NB4 (cell line): ENCODE measurements around the gene STX1A.

Experiments used
- DNase-seq: peaks from one replicate; pipeline ENCODE4 v3.0.0; 2010; ENCODE audit warnings: low read depth
- H3K4me3 ChIP-seq: one replicate; pipeline ENCODE4 v1.5.1; 2011; ENCODE audit warnings: mild to moderate bottlenecking, low read depth, low read length, moderate library complexity
- MYC ChIP-seq: IDR thresholded peaks from 2 replicates; pipeline ENCODE4 v1.6.1; 2011; ENCODE audit warnings: low read depth, low read length
- POLR2A ChIP-seq: IDR thresholded peaks from 2 replicates; pipeline ENCODE4 v1.6.1; 2011; ENCODE audit warnings: mild to moderate bottlenecking; ENCODE audit not compliant: insufficient read length; ENCODE audit errors: extremely low read depth
- TF ChIP-seq, protein P1 (sequence below): IDR thresholded peaks from one replicate; pipeline ENCODE4 v1.5.1; 2012; ENCODE audit warnings: low read depth, low read length
- TF ChIP-seq, protein P2 (sequence below): IDR thresholded peaks from 2 replicates; pipeline ENCODE4 v1.6.1; 2011; ENCODE audit warnings: low read depth, low read length

Gene STX1A

DNA sequence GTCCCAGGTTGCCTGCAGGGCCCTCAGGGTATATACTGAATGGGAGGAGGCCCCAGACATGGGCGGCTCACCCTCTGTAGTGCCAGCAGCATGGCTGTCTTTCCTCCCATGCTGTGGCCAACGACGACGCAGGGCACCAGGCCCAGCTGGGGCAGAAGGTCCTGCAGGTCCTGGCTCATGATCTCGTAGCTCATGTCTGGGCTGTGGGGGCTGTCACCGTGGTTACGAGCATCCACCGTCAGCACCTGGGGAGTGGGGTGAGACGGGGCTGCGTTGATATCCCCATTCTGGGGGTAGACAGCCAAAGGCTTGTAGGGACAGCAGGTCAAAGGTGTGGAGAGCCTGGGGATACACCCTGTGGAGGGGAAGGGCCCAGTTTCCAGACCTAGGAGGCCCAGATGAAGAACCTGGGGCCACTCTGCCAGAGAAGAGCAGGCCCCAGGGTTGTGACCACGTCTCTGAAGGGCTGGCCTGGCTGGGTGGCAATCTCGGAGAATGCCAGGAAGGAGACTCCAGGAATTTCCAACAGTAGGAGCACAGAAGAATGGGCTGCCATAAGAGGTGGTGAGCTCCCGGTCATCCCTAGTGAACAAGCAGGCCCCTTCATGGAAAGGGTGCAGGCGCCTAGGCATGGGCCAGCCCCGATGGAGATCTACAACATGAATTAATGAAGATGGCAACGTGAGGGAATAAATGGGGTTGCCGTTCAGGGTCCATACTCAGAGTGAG lies 18.2 kb upstream of the STX1A start:
- DNase-seq, result no peak
- TF ChIP-seq, protein P1, sequence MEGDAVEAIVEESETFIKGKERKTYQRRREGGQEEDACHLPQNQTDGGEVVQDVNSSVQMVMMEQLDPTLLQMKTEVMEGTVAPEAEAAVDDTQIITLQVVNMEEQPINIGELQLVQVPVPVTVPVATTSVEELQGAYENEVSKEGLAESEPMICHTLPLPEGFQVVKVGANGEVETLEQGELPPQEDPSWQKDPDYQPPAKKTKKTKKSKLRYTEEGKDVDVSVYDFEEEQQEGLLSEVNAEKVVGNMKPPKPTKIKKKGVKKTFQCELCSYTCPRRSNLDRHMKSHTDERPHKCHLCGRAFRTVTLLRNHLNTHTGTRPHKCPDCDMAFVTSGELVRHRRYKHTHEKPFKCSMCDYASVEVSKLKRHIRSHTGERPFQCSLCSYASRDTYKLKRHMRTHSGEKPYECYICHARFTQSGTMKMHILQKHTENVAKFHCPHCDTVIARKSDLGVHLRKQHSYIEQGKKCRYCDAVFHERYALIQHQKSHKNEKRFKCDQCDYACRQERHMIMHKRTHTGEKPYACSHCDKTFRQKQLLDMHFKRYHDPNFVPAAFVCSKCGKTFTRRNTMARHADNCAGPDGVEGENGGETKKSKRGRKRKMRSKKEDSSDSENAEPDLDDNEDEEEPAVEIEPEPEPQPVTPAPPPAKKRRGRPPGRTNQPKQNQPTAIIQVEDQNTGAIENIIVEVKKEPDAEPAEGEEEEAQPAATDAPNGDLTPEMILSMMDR, result no peak
- TF ChIP-seq, protein P2, sequence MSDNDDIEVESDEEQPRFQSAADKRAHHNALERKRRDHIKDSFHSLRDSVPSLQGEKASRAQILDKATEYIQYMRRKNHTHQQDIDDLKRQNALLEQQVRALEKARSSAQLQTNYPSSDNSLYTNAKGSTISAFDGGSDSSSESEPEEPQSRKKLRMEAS, result no peak
- no peak for TF ChIP-seq POLR2A
- TF ChIP-seq MYC, result no peak

DNA sequence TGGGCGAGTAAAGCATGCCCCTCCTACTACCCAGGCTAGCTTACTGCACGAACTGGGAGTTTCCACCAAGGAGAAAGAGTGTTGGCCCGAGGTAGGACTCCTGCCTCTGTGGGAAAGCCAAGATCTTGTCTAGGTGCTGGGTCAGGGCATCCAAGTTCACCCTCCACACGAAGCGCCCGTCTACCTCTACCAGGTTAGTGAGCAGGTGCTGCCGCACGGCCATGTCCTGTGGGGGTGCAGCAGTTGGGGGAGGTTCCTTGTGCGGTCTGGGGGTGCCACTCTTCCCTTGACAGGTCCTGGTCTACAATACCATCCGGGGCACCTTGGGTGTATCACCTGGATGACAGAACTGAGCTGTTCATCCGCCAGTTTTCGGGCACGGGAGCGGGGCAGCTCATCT lies 17.4 kb upstream of the STX1A start:
- no peak for TF ChIP-seq MYC
- no peak for TF ChIP-seq POLR2A
- TF ChIP-seq, protein P1, result no peak
- TF ChIP-seq, protein P2, result no peak
- DNase-seq, result no peak

More for the DNA sequence above, 18.2 kb upstream of the STX1A start:
- peak overlapping the region; percentile 76 for H3K4me3 ChIP-seq

DNA sequence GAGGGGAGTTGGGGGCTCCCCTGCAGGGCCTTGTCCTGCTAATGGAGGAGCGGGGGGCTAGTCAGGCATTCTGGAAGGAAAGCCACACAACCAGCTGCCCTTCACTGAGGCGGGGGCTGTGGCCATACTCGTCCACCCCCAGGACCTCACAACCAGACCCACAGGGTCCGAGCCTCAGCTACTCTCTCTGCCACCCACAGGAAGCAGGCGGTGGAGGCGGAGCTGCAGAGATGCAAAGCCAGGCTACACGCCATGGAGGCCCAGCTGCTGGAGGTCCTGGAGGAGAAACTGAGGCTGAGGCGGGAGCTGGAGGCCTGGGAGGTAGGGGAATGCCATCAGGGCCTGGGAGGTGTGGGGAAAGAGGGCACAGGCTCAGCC lies 16.0 kb upstream of the STX1A start:
- TF ChIP-seq, protein P2, result no peak
- TF ChIP-seq, protein P1, result no peak
- no peak for TF ChIP-seq POLR2A
- DNase-seq, result no peak
- H3K4me3 ChIP-seq, result no peak overlapping the region

More for the DNA sequence above, 17.4 kb upstream of the STX1A start:
- no peak overlapping the region for H3K4me3 ChIP-seq

DNA sequence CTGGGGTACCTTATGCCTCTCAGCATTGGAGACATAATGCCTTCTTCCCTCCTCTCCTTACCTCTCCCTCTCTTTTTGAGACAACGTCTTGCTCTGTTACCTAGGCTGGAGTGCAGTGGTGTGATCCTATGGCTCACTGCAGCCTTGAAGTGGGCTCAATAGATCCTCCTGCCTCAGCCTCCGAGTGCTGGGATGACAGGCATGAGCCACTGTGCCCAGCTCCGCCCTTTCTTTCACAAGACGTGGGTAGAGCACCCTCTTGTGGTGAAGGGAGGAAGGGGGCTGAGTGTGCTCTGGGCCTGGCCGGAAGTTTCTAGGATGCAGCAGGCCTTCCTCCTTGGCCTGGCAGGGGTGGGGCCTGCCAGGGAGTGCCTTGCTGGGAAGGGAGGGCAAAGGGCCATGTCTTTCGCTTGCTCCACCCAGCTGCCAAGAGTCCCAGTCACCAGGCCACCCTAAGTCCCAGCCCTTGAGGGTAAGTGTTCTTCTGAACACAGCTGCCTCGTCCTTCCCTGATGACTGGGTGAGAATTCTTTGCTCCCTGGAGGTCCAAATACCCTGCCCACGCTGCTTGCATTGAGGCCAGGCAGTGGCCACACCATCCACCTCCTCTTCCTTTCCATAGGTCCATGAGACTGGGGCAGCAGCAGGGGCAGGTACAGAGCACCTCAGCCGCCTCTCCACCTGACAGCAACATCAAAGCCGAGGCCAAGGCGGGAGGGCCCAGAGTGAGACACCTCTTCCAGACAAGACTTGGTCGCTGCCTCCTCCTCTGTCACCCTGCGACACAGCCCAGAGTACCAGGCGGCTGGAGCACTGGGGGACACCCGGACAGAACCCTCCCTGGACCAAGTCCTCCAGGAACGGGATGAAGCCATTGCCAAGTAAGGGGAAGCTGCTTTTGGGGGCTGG lies 15.4 kb upstream of the STX1A start:
- DNase-seq, result peak; percentile 94
- TF ChIP-seq, protein P1, result peak; percentile 97
- TF ChIP-seq, protein P2, result no peak; the same call in 1 of the 2 replicates
- peak; percentile 6 for TF ChIP-seq POLR2A
- H3K4me3 ChIP-seq, result no peak overlapping the region

DNA sequence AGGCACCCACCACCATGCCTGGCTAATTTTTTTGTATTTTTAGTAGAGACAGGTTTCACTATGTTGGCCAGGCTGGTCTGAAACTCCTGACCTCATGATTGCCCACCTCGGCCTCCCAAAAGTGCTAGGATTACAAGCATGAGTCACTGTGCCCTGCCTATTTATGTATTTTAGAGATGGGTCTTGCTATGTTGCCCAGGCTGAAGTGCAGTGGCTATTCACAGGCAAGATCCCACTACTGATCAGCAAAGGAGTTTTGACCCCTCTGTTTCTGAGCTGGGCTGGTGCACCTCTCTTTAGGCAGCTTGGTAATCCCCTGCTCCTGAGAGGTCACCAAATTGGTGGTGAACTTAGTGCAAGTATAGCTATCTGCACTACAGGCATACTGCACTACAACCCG lies 12.9 kb upstream of the STX1A start:
- no peak overlapping the region for H3K4me3 ChIP-seq
- TF ChIP-seq MYC (no peak), POLR2A (no peak)
- TF ChIP-seq, protein P1, result no peak
- TF ChIP-seq, protein P2, result no peak
- DNase-seq, result no peak
